GM12878 (cell line): ENCODE results near the gene UBXN4. TPM values are rescaled to one million over a fixed set of nuclear protein-coding genes. Genes with fewer than 3 reads are reported as not detected.

Experiments
- ATAC-seq: fragments of 200-7000 bp; cut with Tn5 transposase; 3 replicates; pipeline ENCODE4 v1.9.1; 2020; ENCODE audit warnings: mild to moderate bottlenecking, moderate library complexity
- BruUV-seq: library from RNA; stranded (reverse); fragments of 400-500 nt; replicated peaks from 2 replicates; lab custom pipeline; 2021; lab: Mats Ljungman, UMichigan
- CTCF ChIA-PET: fragments of 300-600 bp; sonication (Branson Sonifier 250); formaldehyde crosslinking; extraction: SDS; loops from one replicate; lab custom pipeline; 2021; ENCODE audit warnings: inconsistent platforms; lab: Yijun Ruan, JAX
- POLR2A ChIA-PET: fragments of 350-600 bp; formaldehyde crosslinking; extraction: SDS; loops from one replicate; lab custom pipeline; 2021; ENCODE audit warnings: inconsistent platforms; lab: Charles Lee
- RAD21 ChIA-PET: fragments of 300-600 bp; sonication (Branson Sonifier 250); formaldehyde crosslinking; loops from one replicate; lab custom pipeline; 2023; ENCODE audit warnings: antibody characterized with exemption; ENCODE audit not compliant: unreplicated experiment; lab: Charles Lee
- SMC1A ChIA-PET: fragments of 300-600 bp; sonication (Branson Sonifier 250); formaldehyde crosslinking; loops from one replicate; lab custom pipeline; 2023; ENCODE audit not compliant: unreplicated experiment, uncharacterized antibody; lab: Charles Lee
- DNase-seq: peaks from one replicate; pipeline ENCODE4 v3.0.0-alpha.2; 2011; ENCODE audit warnings: low read depth, low spot score
- FAIRE-seq: peaks from 3 replicates; lab custom pipeline; 2011; peaks lifted over from hg19 to GRCh38; lab: Jason Lieb, UNC
- H2AFZ ChIP-seq: 2 replicates; pipeline ENCODE4 v1.6.0; 2011; ENCODE audit warnings: low read depth, low read length, control low read depth; ENCODE audit not compliant: control insufficient read depth
- H3K27ac ChIP-seq: 2 replicates; pipeline ENCODE4 v1.5.1; 2011; ENCODE audit warnings: control low read depth; ENCODE audit not compliant: control insufficient read depth, insufficient read depth
- H3K27me3 ChIP-seq, 2 experiments: replicated peaks in 1 of 2; 2 replicates each; pipeline versions ENCODE4 v1.6.0 to v1.6.1; 2011; ENCODE audit warnings: low read length in 1 of 2; ENCODE audit not compliant: control insufficient read depth in 2 of 2, insufficient read depth in 2 of 2
- H3K36me3 ChIP-seq, 2 experiments: 2 replicates each; pipeline ENCODE4 v1.5.1; 2011; ENCODE audit warnings: low read length in 1 of 2; ENCODE audit not compliant: control insufficient read depth in 2 of 2, insufficient read depth in 2 of 2
- H3K4me1 ChIP-seq: 2 replicates; pipeline ENCODE4 v1.6.1; 2011; ENCODE audit warnings: mild to moderate bottlenecking, low read length, moderate library complexity, mixed read lengths; ENCODE audit not compliant: control insufficient read depth, insufficient read depth
- H3K4me2 ChIP-seq: 2 replicates; pipeline ENCODE4 v1.6.0; 2011; ENCODE audit warnings: control low read depth; ENCODE audit not compliant: control insufficient read depth, insufficient read depth
- H3K4me3 ChIP-seq: fragments of 200-600 bp; sonication (generic); 2 replicates; pipeline ENCODE4 v1.5.1; 2016
- H3K79me2 ChIP-seq: 2 replicates; pipeline ENCODE4 v1.6.0; 2011; ENCODE audit warnings: low read length; ENCODE audit not compliant: control insufficient read depth, insufficient read depth
- H3K9ac ChIP-seq: 2 replicates; pipeline ENCODE4 v1.8.0; 2011; ENCODE audit warnings: low read length, control low read depth, mixed read lengths; ENCODE audit not compliant: control insufficient read depth, insufficient read depth
- H3K9me3 ChIP-seq: replicated peaks from 3 replicates; pipeline ENCODE4 v1.5.1; 2011; ENCODE audit warnings: mild to moderate bottlenecking, low read length; ENCODE audit not compliant: control insufficient read depth, insufficient read depth
- H4K20me1 ChIP-seq: 2 replicates; pipeline ENCODE4 v1.6.0; 2011; ENCODE audit not compliant: control insufficient read depth, insufficient read depth
- BMI1 ChIP-seq: fragments of 450-650 bp; IDR thresholded peaks from 2 replicates; pipeline ENCODE4 v1.6.1; 2016; ENCODE audit warnings: mild to moderate bottlenecking, moderate library complexity, borderline replicate concordance
- CREM ChIP-seq: IDR thresholded peaks from 2 replicates; pipeline ENCODE4 v1.6.1; 2014; ENCODE audit warnings: antibody characterized with exemption, low read depth
- JUNB ChIP-seq: IDR thresholded peaks from 2 replicates; pipeline ENCODE4 v1.6.1; 2016; ENCODE audit warnings: antibody characterized with exemption, mild to moderate bottlenecking
- RCOR1 ChIP-seq: conservative IDR thresholded peaks from 2 replicates; pipeline ENCODE4 v1.6.1; 2012; ENCODE audit warnings: low read depth, low read length, improper control_type of control experiment
- TARDBP ChIP-seq: IDR thresholded peaks from 2 replicates; pipeline ENCODE4 v1.6.1; 2016; ENCODE audit warnings: borderline replicate concordance
- WGBS: methylation state at CpG from one replicate; pipeline ENCODE4 v1.1.6; 2016; ENCODE audit warnings: low lambda C conversion rate; ENCODE audit not compliant: insufficient replicate concordance, insufficient coverage; ENCODE audit errors: missing lambda C conversion rate; 5-methylcytosine and 5-hydroxymethylcytosine counted together
- in situ Hi-C: fragments of 300-500 bp; cut with MboI; formaldehyde crosslinking; loops from 9 replicates; pipeline ENCODE4 v1.14.3; 2018; ENCODE audit warnings: mixed read lengths
- intact Hi-C: fragments of 100-400 bp; cut with micrococcal nuclease; formaldehyde crosslinking; loops from one replicate; pipeline ENCODE4 v1.14.2; 2022; ENCODE audit not compliant: unreplicated experiment
- polyA plus RNA-seq, 11 experiments: library from polyadenylated mRNA; depleted of rRNA in 4 of 11; unstranded in 6 of 11; stranded (reverse) in 5 of 11; fragments of >200 nt; fragmentation: Nextera tagmentation in 4 of 11; fragmentation: Illumina TruSeq in 1 of 11; extraction: Ambion mirVana in 4 of 11; extraction: Trizol in 1 of 11; gene quantifications; 1 replicate in 1 of 11; 2 replicates in 10 of 11; pipeline versions ENCODE4 v1.2.1 to v1.2.3, GENCODE V29; 2011 to 2016; ENCODE audit warnings: inconsistent platforms in 2 of 11, missing spikeins in 2 of 11, low read depth in 1 of 11
- total RNA-seq, 4 experiments: library from RNA; depleted of rRNA in 3 of 4; stranded (reverse); fragments of >200 nt in 3 of 4; fragmentation: Illumina TruSeq in 1 of 4; extraction: Trizol in 1 of 4; gene quantifications; 2 replicates each; pipeline versions ENCODE4 v1.2.1 to v1.2.3, GENCODE V29; 2013 to 2021
- TF ChIP-seq, protein P1 (sequence below): fragments of 150-350 bp; IDR thresholded peaks from 2 replicates; pipeline ENCODE4 v1.6.1; 2014; ENCODE audit warnings: mild to moderate bottlenecking, low read depth, low read length
- TF ChIP-seq, protein P2 (sequence below): fragments of 450-650 bp; formaldehyde crosslinking; IDR thresholded peaks from 2 replicates; pipeline ENCODE4 v1.4.0; 2022; ENCODE audit warnings: mild to moderate bottlenecking, moderate library complexity
- TF ChIP-seq, protein P3 (sequence below): IDR thresholded peaks from 2 replicates; pipeline ENCODE4 v1.6.1; 2012; ENCODE audit warnings: low read depth, low read length, improper control_type of control experiment
- TF ChIP-seq, protein P4 (sequence below): fragments of 450-650 bp; IDR thresholded peaks from 2 replicates; pipeline ENCODE4 v1.6.1; 2017; ENCODE audit warnings: mild to moderate bottlenecking, moderate library complexity
- TF ChIP-seq, protein P5 (sequence below): fragments of 150-350 bp; IDR thresholded peaks from 2 replicates; pipeline ENCODE4 v1.6.1; 2016; ENCODE audit warnings: low read depth, low read length

UBXN4 gene
- total and polyA plus RNA-seq, 10 of the 15 experiments (the other 5 are each of a cell fraction or from before 2014, with no cell fraction given) = 52.6 to 133 (median 71.9) TPM

DNA sequence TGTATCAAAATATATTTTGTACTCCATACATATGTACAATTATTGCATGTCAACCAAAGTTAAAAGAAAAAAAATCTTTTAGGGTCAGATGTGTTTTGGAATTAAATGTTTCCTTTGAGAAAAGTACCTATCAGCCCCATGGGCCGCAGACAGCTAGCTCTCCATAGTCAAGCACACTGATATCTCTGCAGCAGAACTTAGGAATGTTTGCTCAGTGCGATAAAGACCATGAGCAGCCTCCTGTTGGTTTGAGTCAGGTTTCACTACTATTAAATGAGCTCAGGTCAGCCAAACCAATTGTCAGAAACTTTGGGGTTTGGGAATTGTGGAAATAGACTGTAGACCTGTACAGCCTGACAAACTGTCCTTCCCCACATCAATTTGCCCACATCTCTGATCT lies 61.6 kb downstream of the UBXN4 start:
- WGBS = 75% methylated on average over 2 of the region's 2 CpGs
- no peak for TF ChIP-seq CREM
- TF ChIP-seq, protein P1, sequence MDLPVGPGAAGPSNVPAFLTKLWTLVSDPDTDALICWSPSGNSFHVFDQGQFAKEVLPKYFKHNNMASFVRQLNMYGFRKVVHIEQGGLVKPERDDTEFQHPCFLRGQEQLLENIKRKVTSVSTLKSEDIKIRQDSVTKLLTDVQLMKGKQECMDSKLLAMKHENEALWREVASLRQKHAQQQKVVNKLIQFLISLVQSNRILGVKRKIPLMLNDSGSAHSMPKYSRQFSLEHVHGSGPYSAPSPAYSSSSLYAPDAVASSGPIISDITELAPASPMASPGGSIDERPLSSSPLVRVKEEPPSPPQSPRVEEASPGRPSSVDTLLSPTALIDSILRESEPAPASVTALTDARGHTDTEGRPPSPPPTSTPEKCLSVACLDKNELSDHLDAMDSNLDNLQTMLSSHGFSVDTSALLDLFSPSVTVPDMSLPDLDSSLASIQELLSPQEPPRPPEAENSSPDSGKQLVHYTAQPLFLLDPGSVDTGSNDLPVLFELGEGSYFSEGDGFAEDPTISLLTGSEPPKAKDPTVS = no peak
- TF ChIP-seq JUNB = no peak
- no peak for TF ChIP-seq RCOR1
- TF ChIP-seq, protein P2, sequence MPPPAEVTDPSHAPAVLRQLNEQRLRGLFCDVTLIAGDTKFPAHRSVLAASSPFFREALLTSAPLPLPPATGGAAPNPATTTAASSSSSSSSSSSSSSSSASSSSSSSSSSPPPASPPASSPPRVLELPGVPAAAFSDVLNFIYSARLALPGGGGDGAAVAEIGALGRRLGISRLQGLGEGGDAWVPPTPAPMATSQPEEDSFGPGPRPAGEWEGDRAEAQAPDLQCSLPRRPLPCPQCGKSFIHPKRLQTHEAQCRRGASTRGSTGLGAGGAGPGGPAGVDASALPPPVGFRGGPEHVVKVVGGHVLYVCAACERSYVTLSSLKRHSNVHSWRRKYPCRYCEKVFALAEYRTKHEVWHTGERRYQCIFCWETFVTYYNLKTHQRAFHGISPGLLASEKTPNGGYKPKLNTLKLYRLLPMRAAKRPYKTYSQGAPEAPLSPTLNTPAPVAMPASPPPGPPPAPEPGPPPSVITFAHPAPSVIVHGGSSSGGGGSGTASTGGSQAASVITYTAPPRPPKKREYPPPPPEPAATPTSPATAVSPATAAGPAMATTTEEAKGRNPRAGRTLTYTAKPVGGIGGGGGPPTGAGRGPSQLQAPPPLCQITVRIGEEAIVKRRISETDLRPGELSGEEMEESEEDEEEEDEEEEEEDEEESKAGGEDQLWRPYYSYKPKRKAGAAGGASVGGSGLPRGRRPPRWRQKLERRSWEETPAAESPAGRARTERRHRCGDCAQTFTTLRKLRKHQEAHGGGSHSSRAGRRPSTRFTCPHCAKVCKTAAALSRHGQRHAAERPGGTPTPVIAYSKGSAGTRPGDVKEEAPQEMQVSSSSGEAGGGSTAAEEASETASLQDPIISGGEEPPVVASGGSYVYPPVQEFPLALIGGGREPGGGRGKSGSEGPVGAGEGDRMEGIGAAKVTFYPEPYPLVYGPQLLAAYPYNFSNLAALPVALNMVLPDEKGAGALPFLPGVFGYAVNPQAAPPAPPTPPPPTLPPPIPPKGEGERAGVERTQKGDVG = no peak
- TF ChIP-seq, protein P3, sequence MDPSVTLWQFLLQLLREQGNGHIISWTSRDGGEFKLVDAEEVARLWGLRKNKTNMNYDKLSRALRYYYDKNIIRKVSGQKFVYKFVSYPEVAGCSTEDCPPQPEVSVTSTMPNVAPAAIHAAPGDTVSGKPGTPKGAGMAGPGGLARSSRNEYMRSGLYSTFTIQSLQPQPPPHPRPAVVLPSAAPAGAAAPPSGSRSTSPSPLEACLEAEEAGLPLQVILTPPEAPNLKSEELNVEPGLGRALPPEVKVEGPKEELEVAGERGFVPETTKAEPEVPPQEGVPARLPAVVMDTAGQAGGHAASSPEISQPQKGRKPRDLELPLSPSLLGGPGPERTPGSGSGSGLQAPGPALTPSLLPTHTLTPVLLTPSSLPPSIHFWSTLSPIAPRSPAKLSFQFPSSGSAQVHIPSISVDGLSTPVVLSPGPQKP = no peak
- no peak for TF ChIP-seq BMI1
- TF ChIP-seq, protein P4, sequence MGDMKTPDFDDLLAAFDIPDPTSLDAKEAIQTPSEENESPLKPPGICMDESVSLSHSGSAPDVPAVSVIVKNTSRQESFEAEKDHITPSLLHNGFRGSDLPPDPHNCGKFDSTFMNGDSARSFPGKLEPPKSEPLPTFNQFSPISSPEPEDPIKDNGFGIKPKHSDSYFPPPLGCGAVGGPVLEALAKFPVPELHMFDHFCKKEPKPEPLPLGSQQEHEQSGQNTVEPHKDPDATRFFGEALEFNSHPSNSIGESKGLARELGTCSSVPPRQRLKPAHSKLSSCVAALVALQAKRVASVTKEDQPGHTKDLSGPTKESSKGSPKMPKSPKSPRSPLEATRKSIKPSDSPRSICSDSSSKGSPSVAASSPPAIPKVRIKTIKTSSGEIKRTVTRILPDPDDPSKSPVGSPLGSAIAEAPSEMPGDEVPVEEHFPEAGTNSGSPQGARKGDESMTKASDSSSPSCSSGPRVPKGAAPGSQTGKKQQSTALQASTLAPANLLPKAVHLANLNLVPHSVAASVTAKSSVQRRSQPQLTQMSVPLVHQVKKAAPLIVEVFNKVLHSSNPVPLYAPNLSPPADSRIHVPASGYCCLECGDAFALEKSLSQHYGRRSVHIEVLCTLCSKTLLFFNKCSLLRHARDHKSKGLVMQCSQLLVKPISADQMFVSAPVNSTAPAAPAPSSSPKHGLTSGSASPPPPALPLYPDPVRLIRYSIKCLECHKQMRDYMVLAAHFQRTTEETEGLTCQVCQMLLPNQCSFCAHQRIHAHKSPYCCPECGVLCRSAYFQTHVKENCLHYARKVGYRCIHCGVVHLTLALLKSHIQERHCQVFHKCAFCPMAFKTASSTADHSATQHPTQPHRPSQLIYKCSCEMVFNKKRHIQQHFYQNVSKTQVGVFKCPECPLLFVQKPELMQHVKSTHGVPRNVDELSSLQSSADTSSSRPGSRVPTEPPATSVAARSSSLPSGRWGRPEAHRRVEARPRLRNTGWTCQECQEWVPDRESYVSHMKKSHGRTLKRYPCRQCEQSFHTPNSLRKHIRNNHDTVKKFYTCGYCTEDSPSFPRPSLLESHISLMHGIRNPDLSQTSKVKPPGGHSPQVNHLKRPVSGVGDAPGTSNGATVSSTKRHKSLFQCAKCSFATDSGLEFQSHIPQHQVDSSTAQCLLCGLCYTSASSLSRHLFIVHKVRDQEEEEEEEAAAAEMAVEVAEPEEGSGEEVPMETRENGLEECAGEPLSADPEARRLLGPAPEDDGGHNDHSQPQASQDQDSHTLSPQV = no peak
- TF ChIP-seq TARDBP = no peak
- TF ChIP-seq, protein P5, sequence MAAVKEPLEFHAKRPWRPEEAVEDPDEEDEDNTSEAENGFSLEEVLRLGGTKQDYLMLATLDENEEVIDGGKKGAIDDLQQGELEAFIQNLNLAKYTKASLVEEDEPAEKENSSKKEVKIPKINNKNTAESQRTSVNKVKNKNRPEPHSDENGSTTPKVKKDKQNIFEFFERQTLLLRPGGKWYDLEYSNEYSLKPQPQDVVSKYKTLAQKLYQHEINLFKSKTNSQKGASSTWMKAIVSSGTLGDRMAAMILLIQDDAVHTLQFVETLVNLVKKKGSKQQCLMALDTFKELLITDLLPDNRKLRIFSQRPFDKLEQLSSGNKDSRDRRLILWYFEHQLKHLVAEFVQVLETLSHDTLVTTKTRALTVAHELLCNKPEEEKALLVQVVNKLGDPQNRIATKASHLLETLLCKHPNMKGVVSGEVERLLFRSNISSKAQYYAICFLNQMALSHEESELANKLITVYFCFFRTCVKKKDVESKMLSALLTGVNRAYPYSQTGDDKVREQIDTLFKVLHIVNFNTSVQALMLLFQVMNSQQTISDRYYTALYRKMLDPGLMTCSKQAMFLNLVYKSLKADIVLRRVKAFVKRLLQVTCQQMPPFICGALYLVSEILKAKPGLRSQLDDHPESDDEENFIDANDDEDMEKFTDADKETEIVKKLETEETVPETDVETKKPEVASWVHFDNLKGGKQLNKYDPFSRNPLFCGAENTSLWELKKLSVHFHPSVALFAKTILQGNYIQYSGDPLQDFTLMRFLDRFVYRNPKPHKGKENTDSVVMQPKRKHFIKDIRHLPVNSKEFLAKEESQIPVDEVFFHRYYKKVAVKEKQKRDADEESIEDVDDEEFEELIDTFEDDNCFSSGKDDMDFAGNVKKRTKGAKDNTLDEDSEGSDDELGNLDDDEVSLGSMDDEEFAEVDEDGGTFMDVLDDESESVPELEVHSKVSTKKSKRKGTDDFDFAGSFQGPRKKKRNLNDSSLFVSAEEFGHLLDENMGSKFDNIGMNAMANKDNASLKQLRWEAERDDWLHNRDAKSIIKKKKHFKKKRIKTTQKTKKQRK = no peak

More for the DNA sequence above, 61.6 kb downstream of the UBXN4 start:
- Histone ChIP-seq H3K4me1 (peaks cover 4% of the 10 kb centered on the region; the same call in 1 of the 2 replicates), H3K79me2 (no peaks in the 10 kb centered on the region), H3K4me2 (no peak overlapping the region), H3K27ac (no peak overlapping the region), H4K20me1 (no peaks in the 10 kb centered on the region), H3K27me3 (no peaks in the 10 kb centered on the region), H3K4me3 (no peak overlapping the region), H3K9me3 (peaks cover 5% of the 10 kb centered on the region; the same call in 2 of the 3 replicates), H3K36me3 (no peaks in the 10 kb centered on the region; a peak in 1 of 4 replicates), H2AFZ (no peak overlapping the region), H3K9ac (no peak overlapping the region)
- in situ Hi-C loops = no loop called here
- DNase-seq (no peak), FAIRE-seq (no peak), ATAC-seq (no peak)
- ChIA-PET POLR2A (no interaction called here), RAD21 (no interaction called here), SMC1A (interaction anchor here (0.8 to 1.0 kb wide), 2 partner anchors 38 to 251 kb away, joined by 3 to 4 read pairs; no protein-coding TSS in a partner anchor), CTCF (interaction anchor here (1.1 to 1.3 kb wide), 2 partner anchors 11 to 799 kb away, joined by 3 to 5 read pairs; no protein-coding TSS in a partner anchor)
- intact Hi-C loops = no loop called here
- no TSS peak for BruUV-seq
